ENCODE results near the gene RPUSD3. TPM values are rescaled to one million over a fixed set of nuclear protein-coding genes. Genes with fewer than 3 reads are reported as not detected.

Gene RPUSD3
- total RNA-seq, 4 donors from 2014 or later: 9.7 to 35.8 (median 26.9) TPM

DNA sequence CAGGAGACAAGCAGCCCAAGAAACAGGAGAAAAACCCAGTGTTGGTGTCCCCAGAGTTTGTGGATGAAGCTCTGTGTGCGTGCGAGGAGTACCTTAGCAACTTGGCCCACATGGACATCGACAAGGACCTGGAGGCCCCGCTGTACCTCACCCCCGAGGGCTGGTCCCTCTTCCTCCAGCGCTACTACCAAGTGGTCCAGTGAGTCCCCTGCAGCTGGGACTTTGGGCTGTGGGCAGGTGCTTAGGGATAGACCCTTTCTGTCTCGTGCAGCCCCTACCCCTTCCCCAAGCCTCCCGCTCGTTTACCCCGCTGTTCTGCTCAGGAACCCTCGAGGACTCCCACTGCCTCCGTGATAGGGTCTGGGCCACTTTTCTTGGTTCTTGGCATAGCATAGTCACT, 23.3 kb downstream of the RPUSD3 start:
- H3K9me3 ChIP-seq: no peaks in the 10 kb centered on the region
- H3K4me1 ChIP-seq: no peaks in the 10 kb centered on the region
- no peak overlapping the region for H3K27ac ChIP-seq
- intact Hi-C loops (cut with DNase I; ENCODE audit: low total_unique reads): no loop called here
- H3K36me3 ChIP-seq: no peaks in the 10 kb centered on the region
- H3K27me3 ChIP-seq: no peaks in the 10 kb centered on the region
- TF ChIP-seq, protein P1, sequence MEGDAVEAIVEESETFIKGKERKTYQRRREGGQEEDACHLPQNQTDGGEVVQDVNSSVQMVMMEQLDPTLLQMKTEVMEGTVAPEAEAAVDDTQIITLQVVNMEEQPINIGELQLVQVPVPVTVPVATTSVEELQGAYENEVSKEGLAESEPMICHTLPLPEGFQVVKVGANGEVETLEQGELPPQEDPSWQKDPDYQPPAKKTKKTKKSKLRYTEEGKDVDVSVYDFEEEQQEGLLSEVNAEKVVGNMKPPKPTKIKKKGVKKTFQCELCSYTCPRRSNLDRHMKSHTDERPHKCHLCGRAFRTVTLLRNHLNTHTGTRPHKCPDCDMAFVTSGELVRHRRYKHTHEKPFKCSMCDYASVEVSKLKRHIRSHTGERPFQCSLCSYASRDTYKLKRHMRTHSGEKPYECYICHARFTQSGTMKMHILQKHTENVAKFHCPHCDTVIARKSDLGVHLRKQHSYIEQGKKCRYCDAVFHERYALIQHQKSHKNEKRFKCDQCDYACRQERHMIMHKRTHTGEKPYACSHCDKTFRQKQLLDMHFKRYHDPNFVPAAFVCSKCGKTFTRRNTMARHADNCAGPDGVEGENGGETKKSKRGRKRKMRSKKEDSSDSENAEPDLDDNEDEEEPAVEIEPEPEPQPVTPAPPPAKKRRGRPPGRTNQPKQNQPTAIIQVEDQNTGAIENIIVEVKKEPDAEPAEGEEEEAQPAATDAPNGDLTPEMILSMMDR (IDR thresholded peaks at IDR 0.05): no peak
- TF ChIP-seq POLR2A (IDR thresholded peaks at IDR 0.05): no peak
- DNase-seq: no peak
- no peak overlapping the region for H3K4me3 ChIP-seq

DNA sequence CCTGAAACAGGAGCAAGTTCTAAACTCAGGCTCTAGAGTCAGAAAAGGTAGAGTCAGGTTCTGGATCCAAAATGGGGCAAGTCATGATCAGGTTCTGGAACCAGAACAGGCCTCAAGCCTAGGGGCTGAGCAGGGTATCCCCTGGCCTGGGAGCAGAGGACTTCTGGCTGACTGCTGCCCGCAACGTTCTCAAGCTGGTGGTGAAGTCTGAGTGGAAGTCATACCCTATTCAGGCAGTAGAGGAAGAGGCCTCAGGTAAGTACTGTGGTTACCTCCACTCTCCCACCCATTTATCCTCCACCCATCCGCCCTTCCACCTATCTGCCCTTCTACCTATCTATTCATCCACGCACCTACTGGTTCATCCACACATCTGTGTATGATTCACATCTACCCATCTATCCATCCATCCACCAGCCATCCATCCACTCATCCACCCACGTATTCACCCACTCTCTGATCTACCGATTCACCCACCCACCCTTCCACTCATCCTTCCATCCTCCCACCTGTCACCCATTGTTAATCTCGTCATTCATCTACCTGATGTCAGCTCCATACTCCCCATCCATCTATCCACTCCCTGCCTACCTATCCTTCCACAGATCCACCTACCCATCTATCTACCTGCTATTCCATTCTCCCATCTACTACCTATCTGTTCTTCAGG, 25.0 kb downstream of the RPUSD3 start:
- intact Hi-C loops (cut with DNase I; ENCODE audit: low total_unique reads): no loop called here
- no peak overlapping the region for H3K4me3 ChIP-seq
- H3K9me3 ChIP-seq: no peaks in the 10 kb centered on the region
- H3K4me1 ChIP-seq: no peaks in the 10 kb centered on the region
- no peak overlapping the region for H3K27ac ChIP-seq
- no peak for TF ChIP-seq POLR2A (IDR thresholded peaks at IDR 0.05)
- TF ChIP-seq, protein P1 (IDR thresholded peaks at IDR 0.05): no peak
- DNase-seq: no peak
- no peaks in the 10 kb centered on the region for H3K27me3 ChIP-seq
- no peaks in the 10 kb centered on the region for H3K36me3 ChIP-seq

GRCh38 chr3:9817436-9817835, 26.4 kb downstream of the RPUSD3 start:
- H3K36me3 ChIP-seq: no peaks in the 10 kb centered on the region
- H3K27ac ChIP-seq: no peak overlapping the region
- no peaks in the 10 kb centered on the region for H3K9me3 ChIP-seq
- DNase-seq: no peak
- TF ChIP-seq POLR2A (IDR thresholded peaks at IDR 0.05): no peak
- TF ChIP-seq, protein P1 (IDR thresholded peaks at IDR 0.05): no peak
- H3K4me3 ChIP-seq: no peak overlapping the region
- H3K27me3 ChIP-seq: no peaks in the 10 kb centered on the region
- H3K4me1 ChIP-seq: no peaks in the 10 kb centered on the region
- intact Hi-C loops (cut with DNase I; ENCODE audit: low total_unique reads): no loop called here

- TF ChIP-seq, protein P1 (IDR thresholded peaks at IDR 0.05): no peak
- no peak for TF ChIP-seq POLR2A (IDR thresholded peaks at IDR 0.05)
- intact Hi-C loops (cut with DNase I; ENCODE audit: low total_unique reads): no loop called here
- Histone ChIP-seq H3K27me3 (no peaks in the 10 kb centered on the region), H3K4me1 (peaks cover 0 to under 1% of the 10 kb centered on the region in 2 donors), H3K36me3 (no peaks in the 10 kb centered on the region), H3K4me3 (no peak overlapping the region), H3K9me3 (no peaks in the 10 kb centered on the region), H3K27ac (no peak overlapping the region)
- DNase-seq: no peak
Observed at GRCh38 chr3:9815986-9816385, 27.8 kb downstream of the RPUSD3 start.

- Histone ChIP-seq H3K9me3 (no peaks in the 10 kb centered on the region), H3K27ac (no peak overlapping the region), H3K27me3 (no peaks in the 10 kb centered on the region), H3K4me1 (peaks cover 0 to 4% of the 10 kb centered on the region in 2 donors), H3K36me3 (no peaks in the 10 kb centered on the region), H3K4me3 (no peak overlapping the region)
- DNase-seq: no peak
- TF ChIP-seq, protein P1 (IDR thresholded peaks at IDR 0.05): no peak
- TF ChIP-seq POLR2A (IDR thresholded peaks at IDR 0.05): no peak
- intact Hi-C loops (cut with DNase I; ENCODE audit: low total_unique reads): no loop called here
Observed at GRCh38 chr3:9812870-9813483, 30.8 kb downstream of the RPUSD3 start.

All from uterus (tissue), 4 donors.